Fibroblast of lung (primary cell): ENCODE measurements around the gene SLC52A3. TPM values are rescaled to one million over a fixed set of nuclear protein-coding genes. Genes with fewer than 3 reads are reported as not detected.

ENCODE experiments used
- DNase-seq, 2 donors: peaks; one replicate each; pipeline versions ENCODE4 v3.0.0 to v3.0.0-alpha.2; 2010; ENCODE audit warnings: low read depth in 2 of 2
- H2AFZ ChIP-seq: 2 replicates; pipeline ENCODE4 v1.5.1; 2012; ENCODE audit warnings: low read length, control low read depth, inconsistent platforms
- H3K27ac ChIP-seq: 2 replicates; pipeline ENCODE4 v1.5.1; 2011; ENCODE audit warnings: low read length, control low read depth; ENCODE audit not compliant: insufficient read depth
- H3K27me3 ChIP-seq: 2 replicates; pipeline ENCODE4 v1.5.1; 2011; ENCODE audit warnings: mild to moderate bottlenecking, low read length; ENCODE audit not compliant: control insufficient read depth, insufficient read depth
- H3K36me3 ChIP-seq: 2 replicates; pipeline ENCODE4 v1.5.1; 2011; ENCODE audit warnings: low read length; ENCODE audit not compliant: control insufficient read depth, insufficient read depth
- H3K4me1 ChIP-seq: 2 replicates; pipeline ENCODE4 v1.5.1; 2011; ENCODE audit warnings: low read length; ENCODE audit not compliant: control insufficient read depth, insufficient read depth; ENCODE audit errors: extremely low read depth
- H3K4me2 ChIP-seq: 2 replicates; pipeline ENCODE4 v1.5.1; 2011; ENCODE audit warnings: low read length, control low read depth; ENCODE audit not compliant: insufficient read depth; ENCODE audit errors: extremely low read depth
- H3K4me3 ChIP-seq, 4 experiments: fragments of 200-600 bp in 1 of 4; sonication (generic) in 1 of 4; replicated peaks in 1 of 4; 2 replicates each; pipeline ENCODE4 v1.5.1; 2011 to 2016; ENCODE audit warnings: low read length in 4 of 4, low read depth in 3 of 4, mild to moderate bottlenecking in 3 of 4, control low read depth in 2 of 4, inconsistent platforms in 1 of 4, mixed read lengths in 1 of 4; ENCODE audit not compliant: insufficient read depth in 1 of 4; ENCODE audit errors: control extremely low read depth in 1 of 4
- H3K79me2 ChIP-seq: 2 replicates; pipeline ENCODE4 v1.5.1; 2012; ENCODE audit warnings: mild to moderate bottlenecking, low read length, inconsistent platforms; ENCODE audit not compliant: control insufficient read depth, insufficient read depth
- H3K9ac ChIP-seq: 2 replicates; pipeline ENCODE4 v1.5.1; 2011; ENCODE audit warnings: mild to moderate bottlenecking, low read length, control low read depth; ENCODE audit not compliant: insufficient read depth
- H3K9me3 ChIP-seq: 2 replicates; pipeline ENCODE4 v1.5.1; 2012; ENCODE audit warnings: low read depth, low read length; ENCODE audit not compliant: control insufficient read depth, insufficient read depth
- H4K20me1 ChIP-seq: 2 replicates; pipeline ENCODE4 v1.5.1; 2011; ENCODE audit warnings: low read length; ENCODE audit not compliant: control insufficient read depth, insufficient read depth; ENCODE audit errors: extremely low read depth
- CTCF ChIP-seq, 2 donors: IDR thresholded peaks in 1 of 2; conservative IDR thresholded peaks in 1 of 2; 1 replicate in 1 of 2; 2 replicates in 1 of 2; pipeline ENCODE4 v1.5.1; 2011 to 2012; ENCODE audit warnings: low read length in 2 of 2, control low read depth in 1 of 2, inconsistent platforms in 1 of 2, low read depth in 1 of 2, mild to moderate bottlenecking in 1 of 2
- EZH2 ChIP-seq: IDR thresholded peaks from 2 replicates; pipeline ENCODE4 v1.5.1; 2012; ENCODE audit warnings: low read length, control low read depth, mild to moderate bottlenecking; ENCODE audit errors: missing control alignments
- polyA plus RNA-seq, 2 donors: library from polyadenylated mRNA; depleted of rRNA in 1 of 2; stranded (reverse) in 1 of 2; unstranded in 1 of 2; fragments of >200 nt; gene quantifications; 2 replicates each; pipeline ENCODE4 v1.2.1, GENCODE V29; 2011 to 2012; ENCODE audit warnings: missing spikeins in 1 of 2
- total RNA-seq: library from RNA; depleted of rRNA; stranded (reverse); fragments of >200 nt; gene quantifications from 2 replicates; pipeline ENCODE4 v1.2.1, GENCODE V29; 2014

The SLC52A3 gene
- total and polyA plus RNA-seq, 2 donors (not counting 1 experiment from before 2014, with no cell fraction given) = not detected

GRCh38 chr20:774660-775057 lies 6.4 kb upstream of the SLC52A3 start:
- TF ChIP-seq CTCF (conservative IDR thresholded peaks at IDR 0.05 in 1 of 2, IDR thresholded peaks at IDR 0.05 in 1 of 2; ENCODE audit: low read depth in 1 of 2, low read length in 2 of 2) (no peak), EZH2 (no peak)
- Histone ChIP-seq H3K4me1 (no peaks in the 10 kb centered on the region), H3K27me3 (no peaks in the 10 kb centered on the region), H3K4me2 (no peak overlapping the region), H3K4me3 (no peak overlapping the region), H3K27ac (no peak overlapping the region), H4K20me1 (no peaks in the 10 kb centered on the region), H3K9ac (no peak overlapping the region), H3K79me2 (no peaks in the 10 kb centered on the region), H3K36me3 (no peaks in the 10 kb centered on the region), H2AFZ (no peak overlapping the region), H3K9me3 (no peaks in the 10 kb centered on the region)
- no peak for DNase-seq

GRCh38 chr20:774016-774659 lies 5.8 kb upstream of the SLC52A3 start:
- no peak overlapping the region for H2AFZ ChIP-seq

GRCh38 chr20:772806-773205 lies 4.5 kb upstream of the SLC52A3 start:
- Histone ChIP-seq H3K79me2 (no peaks in the 10 kb centered on the region), H3K9me3 (no peaks in the 10 kb centered on the region), H2AFZ (no peak overlapping the region), H3K36me3 (no peaks in the 10 kb centered on the region), H3K27ac (no peak overlapping the region), H3K4me3 (no peak overlapping the region), H3K4me2 (no peak overlapping the region), H3K9ac (no peak overlapping the region), H3K4me1 (no peaks in the 10 kb centered on the region), H4K20me1 (no peaks in the 10 kb centered on the region), H3K27me3 (no peaks in the 10 kb centered on the region)
- DNase-seq = no peak
- TF ChIP-seq CTCF (conservative IDR thresholded peaks at IDR 0.05 in 1 of 2, IDR thresholded peaks at IDR 0.05 in 1 of 2; ENCODE audit: low read depth in 1 of 2, low read length in 2 of 2) = no peak
- TF ChIP-seq EZH2 = no peak

More at GRCh38 chr20:774016-774659, 5.8 kb upstream of the SLC52A3 start:
- Histone ChIP-seq H3K4me1 (no peaks in the 10 kb centered on the region), H3K36me3 (no peaks in the 10 kb centered on the region), H4K20me1 (no peaks in the 10 kb centered on the region), H3K9me3 (no peaks in the 10 kb centered on the region), H3K4me2 (no peak overlapping the region), H3K27me3 (no peaks in the 10 kb centered on the region), H3K79me2 (no peaks in the 10 kb centered on the region), H3K4me3 (no peak overlapping the region), H3K9ac (no peak overlapping the region), H3K27ac (no peak overlapping the region)
- DNase-seq = no peak
- TF ChIP-seq CTCF (conservative IDR thresholded peaks at IDR 0.05 in 1 of 2, IDR thresholded peaks at IDR 0.05 in 1 of 2; ENCODE audit: low read depth in 1 of 2, low read length in 2 of 2) (no peak), EZH2 (no peak)
